ENCODE measurements around the gene CAV3.

CAV3 gene

DNA sequence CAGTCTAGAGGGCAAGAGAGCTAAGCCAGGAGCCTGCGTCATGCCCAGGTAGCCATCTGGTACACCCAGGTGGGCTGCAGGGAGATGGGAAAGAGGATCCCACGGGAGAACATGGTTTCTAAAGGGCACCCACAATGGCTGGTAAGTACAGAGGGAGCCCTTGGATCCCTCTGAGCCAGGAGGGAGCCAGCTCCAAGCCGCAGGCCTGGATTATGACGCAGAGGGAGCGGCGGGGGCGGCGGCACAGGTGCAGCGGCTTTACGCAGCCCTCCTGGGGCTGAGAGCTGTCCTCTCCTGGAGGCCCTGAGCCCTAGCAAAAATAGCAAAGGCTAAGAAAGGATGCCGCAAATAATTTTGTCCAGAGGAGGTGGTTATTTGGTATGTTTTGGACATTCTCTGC, 2.8 kb downstream of the CAV3 start:
- no peak for DNase-seq

DNA sequence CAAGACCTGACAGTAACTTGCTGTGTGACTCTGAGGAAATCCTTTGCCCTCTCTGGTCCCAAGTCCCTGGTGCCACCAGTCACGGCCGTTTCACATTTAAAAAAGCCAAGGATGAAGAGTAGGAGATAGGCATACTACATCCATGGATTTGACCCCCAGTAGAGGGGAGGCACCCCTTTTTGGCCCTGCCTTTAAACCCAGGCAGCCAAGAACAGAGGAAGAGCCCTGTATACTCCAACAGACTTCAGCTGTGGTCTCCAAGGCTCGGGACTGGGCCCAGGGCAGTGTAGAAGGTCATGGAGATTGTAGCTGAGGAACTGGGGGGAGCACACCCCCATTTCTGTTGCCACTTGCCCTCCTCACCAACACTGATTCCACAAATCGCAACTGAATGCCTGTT, 3.7 kb downstream of the CAV3 start:
- DNase-seq = no peak

DNA sequence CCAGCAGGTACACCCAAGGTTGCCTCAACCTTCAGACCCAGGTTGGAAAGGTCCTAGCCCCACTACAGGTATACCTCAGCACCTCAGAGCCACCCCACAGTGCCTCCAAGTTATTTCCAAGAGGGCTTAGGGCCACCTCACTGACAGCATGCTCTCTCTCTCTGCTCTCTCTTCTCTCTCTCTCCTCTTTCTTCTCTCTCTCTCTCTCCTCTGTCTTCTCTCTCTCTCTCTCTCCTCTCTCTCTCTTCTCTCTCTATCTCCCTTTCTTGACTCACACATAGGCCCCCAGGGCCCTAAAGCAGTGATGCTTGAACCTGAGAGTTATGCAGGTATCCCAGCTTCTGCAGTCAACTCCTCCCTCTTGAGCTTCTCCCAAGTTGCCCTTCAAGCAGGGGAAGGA, 4.2 kb downstream of the CAV3 start:
- no peak for DNase-seq

DNA sequence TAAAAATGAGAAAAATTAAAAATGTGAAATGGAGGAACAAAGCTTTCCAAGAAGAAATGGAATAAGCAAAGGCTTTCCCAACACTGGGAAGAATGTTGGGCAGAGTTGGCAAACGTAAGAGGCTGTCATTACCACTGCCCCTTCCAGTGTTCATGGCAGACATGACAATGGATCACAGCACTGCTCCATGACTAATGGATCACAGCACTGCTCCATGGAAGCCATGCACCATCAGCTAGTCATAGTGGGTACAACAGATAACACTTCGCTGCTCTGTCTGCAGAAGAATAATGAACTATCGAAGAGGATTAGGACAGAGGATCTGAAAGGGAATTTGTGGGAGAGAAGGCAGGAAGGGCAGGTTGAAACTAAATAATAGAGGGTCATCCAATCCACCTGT, 5.0 kb downstream of the CAV3 start:
- no peak for DNase-seq

DNA sequence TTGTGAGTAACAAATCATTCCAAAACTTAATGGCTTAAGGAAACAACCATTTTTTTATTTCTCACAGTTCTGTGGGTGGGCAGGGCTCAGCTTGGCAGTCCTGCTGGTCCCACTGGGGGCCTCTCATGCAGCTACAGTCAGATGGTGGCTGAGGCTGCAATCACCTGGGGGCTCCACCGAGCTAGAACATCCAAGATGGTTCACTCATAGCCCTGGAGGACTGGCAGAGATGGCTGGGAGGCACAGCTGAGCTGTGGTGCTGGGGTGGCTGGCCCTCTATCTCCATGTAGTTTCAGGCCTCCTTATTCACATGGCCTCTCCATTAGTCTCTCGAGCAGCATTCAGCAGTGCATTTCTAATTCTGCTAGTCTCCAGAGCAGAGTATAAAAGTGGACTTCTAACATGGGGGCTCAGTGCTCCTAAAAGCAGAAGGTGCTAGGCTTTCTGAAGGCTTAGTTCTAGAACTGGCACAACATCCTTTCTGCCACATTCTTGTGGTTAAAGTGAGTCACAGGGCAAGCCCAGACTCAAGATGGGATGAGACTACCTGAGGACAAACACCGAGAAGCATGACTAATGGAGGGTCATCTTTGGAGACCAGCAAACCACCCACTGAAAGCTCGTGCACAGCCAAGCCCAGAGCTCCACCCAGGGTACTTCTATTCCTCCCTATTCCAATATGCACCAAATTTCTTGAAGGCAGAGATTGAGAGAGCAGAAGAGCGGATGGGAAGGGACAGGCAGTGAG, 6.3 kb downstream of the CAV3 start:
- DNase-seq = no peak

DNA sequence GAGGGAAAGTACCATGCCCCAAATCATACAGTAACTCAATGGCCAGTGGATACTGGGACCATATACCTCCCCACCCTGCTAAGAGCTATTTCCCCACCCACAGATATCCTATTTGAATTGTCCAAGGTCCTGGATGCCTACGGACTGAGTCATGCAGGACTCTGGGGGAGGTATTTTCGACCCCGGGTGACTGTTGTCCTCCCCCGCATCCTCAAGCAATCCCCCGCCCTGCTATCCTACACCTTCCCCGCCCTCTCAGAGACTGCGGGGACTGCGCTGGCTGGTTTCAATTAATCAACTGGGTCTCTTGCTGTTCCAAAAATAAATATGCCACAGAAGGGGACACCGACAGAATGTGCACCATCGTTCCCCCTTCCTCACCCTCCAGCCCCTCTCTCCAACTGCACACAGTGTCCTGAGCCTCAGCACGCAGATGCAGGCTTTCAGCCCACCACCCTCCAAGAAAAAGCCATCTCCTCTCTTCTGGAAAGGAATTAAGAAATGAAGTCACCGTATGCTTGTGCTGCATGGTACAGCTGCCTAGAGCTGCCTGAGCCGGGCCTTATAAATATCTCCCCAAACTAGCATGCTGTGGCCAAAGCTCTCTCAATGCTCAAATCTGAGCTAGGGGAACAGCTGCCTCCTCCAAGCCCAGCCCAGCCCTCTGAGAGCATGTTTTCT, 8.1 kb downstream of the CAV3 start:
- no peak for DNase-seq

DNA sequence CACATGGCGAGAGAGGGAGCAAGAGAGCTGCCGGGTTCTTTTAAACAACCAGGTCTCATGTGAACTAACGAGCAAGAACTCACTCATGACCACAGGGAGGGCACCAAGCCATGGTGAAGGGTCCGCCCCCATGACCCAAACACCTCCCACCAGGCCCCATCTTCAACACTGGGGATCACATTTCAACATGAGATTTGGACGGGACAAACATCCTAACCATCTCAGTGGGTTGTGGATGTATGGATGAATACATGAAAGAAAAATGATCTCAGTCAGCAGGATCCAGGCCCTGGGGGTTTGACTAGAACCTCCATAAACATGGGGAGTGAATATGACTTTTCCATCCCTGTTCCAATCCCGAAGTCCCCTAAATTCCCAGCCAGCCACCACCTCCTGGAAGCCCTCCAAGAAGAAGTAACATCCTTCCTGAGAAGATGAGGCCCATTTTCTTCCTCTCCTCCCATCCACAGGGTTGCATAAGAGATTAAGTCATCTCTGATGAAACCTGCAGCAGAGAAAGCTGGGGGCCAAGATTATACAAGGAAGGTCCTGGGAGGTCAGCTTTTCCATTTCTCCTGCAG, 9.5 kb downstream of the CAV3 start:
- no peak for DNase-seq

DNA sequence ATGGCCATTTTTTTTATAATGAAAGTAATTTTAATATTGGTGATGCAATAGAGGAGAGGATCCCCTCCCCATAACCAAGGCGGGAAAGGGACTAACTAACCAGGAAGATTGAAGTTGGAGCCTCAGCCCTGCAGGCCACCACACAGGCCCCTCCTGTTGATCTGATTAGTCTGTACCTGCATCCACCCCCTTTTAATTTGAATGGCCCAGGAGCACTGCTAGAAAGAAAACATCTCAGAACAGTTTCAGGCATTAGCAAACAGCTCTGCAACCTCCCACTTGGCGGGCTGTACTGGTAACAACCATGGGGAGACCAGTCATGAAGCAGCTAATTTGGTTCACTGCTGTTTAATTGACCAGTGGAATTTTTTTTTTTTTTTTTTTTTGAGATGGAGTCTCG, 10.3 kb downstream of the CAV3 start:
- DNase-seq = no peak

DNA sequence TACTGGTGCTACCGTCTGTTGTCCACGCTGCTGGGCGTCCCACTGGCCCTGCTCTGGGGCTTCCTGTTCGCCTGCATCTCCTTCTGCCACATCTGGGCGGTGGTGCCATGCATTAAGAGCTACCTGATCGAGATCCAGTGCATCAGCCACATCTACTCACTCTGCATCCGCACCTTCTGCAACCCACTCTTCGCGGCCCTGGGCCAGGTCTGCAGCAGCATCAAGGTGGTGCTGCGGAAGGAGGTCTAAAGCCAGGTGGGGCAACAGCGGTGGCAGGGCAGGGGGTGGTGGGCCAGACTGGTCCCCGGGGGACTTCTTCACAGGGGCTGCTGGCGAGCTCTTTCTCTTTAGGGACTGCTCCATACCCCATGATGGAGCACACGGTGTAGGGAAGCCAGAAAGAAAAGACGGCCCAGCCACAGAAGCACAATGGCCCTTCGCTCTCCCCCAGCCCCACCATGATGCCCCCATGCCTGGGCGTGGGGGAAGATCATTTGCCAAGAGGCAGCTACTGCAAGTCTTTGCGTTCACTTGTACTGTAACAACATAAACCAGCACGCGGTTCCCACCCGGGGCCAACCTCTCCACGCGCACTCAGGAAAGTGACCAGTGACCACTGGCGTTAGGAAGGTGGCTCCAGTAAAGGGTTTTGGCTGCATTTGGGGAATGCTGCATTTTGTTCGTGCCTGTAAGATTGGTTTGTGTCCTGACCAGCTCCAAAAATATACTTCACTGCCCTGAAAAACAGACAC, 12.2 kb downstream of the CAV3 start:
- DNase-seq = no peak

DNA sequence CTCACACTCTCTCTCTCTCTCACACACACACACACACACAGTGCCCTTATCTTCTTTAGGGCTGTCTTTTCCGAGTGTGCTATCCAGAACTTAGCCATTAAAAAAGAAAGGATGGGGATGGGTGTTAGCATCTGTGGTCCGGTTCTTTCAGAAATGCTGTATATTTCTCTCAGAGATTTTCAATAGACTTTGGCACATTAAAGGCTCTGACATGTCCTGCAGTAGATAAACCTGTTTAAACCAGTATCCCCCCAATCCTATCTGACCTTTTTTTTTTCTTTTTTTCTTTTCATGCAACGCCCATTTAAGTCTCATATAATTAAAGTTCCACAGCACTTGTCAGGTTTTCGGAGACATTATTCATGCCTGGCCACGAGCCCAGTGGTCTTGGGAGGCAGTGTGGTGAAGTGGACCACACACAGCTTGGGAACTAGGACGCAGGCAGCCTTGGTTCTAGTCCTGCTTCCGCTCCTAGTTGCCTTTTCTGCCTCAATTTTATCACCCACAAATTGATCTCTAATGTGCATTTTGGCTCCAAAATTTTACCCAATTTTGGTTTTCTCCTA, 13.3 kb downstream of the CAV3 start:
- no peak for DNase-seq

DNA sequence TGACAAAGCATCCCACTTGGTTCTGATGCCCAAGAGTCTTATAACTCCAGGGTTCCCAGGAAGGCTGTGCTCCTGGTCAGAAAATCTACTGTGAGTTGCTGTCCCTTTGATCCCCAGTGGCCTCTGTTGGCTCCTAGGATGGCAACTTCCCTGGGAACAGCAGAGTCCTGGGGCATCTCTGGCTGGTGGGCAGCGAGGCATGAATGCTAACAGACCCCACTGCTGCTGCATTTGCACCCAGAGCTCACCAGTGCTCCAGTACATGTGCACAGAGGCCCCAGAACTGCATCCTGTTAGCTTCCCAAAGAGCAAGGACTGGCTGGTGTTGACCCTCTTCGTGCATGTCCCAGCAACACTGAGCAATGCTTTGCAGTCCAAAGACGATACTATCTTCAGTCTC, 15.7 kb downstream of the CAV3 start:
- no peak for DNase-seq

DNA sequence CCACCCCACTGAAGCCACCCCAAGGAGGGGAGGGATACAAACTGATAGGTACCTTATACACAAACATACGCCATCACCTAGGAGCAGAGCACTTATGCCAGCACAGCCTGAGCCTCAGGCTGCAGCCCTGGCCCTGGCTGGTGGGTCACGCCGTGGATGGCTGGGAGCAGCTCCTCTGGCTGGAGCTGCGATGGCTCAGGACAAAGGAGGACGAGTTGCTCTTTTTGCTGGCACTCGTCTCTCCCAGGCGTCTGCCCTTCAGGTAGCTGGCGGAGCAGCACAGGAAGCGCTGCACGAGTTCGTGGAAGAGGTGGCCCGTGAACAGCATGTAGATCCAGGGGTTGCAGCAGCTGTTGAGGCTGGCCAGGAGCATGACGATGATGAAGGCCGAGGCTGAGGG, 19.2 kb downstream of the CAV3 start:
- DNase-seq = no peak

DNA sequence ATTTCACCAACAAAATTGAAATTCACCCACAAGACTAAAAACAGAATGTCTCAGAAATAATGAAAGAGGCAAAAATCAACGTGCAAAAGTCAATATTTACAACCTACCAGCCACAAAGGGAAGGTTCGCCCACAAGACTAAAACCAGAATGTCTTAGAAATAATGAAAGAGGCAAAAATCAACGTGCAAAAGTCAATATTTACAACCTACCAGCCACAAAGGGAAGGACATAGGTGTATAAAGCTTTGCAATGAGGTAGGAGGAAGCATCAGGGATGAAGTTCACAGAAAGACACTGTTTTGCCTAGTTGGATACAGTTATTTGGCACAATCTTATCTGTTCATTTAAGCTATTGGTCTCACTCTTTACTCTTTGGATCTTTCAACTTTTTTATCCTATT, 21.5 kb downstream of the CAV3 start:
- no peak for DNase-seq

DNA sequence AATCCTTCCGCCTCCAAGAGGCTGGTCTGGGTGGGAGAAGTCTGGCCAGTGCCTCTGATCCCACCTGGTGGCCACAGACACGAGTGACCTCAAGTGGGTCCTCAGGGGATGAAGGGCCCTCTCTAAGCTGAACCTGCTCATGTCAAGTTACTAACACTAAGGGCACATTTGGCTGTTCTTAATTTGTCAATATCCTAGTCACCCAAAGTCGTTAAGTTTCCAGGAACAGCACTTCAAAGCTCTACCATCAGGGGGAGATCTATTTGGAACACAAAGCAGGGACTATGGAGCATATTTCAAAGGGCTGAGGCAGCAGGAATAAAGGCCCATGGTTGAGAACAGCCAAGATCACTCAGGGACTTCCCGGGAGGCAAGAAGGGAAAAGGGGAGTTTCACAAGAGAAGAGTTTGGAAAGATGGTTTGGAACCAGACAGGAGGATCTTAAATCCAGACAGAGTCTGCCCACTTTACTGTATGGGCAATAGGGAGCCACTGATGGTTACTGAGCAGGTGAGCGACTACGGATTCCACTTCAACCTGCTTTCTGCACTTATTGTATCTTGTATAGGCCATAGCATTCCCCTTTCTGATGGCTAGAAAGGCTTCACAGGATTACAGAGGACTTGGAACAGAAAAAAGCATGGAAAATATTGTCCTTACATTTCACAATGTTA, 22.1 kb downstream of the CAV3 start:
- DNase-seq = no peak

DNA sequence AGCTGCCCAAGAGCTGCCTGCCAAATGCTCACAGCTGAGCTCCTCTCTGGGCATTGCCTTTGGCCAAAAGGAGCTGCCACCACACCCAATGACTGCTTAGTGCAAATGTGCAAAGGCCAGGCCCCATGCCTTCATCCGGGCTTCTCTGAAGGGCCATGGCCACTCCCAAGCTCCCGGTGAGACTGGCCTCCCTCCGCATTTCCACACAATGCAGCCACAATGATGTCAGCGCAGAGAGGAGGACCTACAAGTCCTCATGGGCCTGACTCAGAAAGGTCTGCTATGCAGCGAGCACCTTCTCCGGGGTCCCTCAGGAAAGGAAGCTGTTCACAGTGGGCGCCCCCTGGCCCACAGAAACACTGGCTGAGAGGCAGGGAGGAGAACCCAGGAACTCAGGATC, 23.1 kb downstream of the CAV3 start:
- DNase-seq = no peak

DNA sequence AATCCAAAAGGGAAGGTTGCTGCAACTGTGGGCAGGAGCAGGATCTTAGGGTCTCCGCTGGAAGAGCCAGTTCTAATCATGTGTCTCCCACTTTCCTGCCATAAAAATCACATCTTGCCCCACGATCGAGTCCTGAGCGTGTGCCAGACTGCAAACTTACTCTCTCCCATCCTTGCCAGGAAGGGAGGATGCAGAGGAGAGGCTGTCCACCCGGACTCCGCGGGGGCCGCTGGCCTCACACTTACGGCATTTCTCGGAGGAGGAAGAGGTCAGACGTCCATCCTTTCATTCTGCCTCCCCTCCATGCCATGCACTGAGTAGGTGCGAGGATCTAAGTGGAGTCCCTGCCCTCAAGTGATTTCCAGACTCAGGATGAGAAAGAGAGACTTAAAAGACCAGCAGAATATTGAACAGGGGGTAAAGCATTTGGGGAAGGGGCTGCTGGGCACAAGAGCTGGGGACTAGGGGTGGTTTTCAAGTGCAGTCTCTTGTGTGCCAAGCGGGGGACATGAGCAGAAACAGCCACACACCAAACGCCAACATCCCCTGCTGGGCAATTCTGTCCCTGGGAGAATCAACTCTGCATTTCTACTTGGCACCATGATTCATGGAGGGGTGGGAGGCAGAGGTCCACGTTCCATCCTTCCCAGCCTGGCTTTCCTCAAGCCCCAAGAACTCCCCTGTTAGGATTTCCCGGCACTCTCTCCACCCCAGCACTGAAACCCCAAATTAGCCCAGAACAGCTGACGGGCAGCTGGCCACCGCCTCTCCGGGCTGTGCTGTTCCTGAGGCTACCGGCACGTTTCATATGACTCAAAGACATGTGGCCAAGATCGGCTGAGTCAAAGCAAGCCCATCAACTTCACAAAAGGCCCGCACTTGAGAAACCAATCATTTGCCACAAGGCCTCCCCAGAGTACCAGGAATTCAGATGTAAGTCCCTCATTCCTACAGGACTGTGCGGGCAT, 24.2 kb downstream of the CAV3 start:
- DNase-seq = no peak

DNA sequence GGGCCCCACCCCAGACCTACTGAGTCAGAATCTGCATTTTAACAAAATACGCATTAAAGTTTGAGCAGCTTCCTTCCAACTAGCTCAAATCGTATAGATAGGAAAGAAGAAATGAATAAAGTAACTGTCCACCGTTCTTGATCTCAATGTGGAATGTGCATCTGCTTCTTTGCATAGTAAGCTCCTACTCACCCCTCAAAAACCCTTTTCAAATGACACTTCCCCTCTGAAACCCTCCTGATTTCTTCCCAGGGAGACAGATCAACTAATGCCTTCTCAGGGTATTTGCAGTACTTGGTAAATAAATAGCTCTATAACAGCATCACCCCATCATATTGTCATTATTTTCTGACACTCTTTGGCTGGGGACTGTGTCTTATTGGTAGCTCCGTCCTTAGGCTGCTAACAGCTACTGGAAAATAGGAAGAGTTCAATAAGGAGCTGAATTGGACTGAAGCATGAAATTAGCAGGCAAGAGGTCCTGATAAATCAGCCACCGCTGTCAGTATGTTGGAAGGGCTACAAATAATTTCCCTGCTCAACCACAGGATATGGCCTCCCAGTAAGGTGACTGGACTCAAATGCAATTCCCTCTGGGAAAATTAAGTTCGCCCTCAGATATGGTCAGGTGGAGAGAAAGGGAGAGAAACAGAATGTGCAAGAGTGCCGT, 25.6 kb downstream of the CAV3 start:
- no peak for DNase-seq

DNA sequence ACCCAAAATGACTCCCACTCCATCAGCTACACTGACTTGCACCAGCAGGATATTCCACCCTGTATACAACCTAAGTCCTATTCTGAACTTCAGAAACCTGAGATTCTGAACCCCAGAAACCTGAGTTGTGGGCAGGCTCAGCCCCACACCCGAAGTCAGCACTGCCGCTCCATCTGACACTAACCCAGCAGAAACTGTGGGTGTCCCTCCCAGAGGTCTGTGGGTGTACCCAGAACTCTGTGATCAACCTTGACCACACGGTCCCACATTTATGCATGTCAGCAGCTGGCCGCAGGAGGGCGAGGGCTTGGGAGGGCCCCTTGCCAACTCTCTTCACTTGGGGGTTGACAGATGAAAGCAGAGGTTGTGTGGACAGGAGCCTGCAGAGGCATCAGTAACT, 26.5 kb downstream of the CAV3 start:
- no peak for DNase-seq

DNA sequence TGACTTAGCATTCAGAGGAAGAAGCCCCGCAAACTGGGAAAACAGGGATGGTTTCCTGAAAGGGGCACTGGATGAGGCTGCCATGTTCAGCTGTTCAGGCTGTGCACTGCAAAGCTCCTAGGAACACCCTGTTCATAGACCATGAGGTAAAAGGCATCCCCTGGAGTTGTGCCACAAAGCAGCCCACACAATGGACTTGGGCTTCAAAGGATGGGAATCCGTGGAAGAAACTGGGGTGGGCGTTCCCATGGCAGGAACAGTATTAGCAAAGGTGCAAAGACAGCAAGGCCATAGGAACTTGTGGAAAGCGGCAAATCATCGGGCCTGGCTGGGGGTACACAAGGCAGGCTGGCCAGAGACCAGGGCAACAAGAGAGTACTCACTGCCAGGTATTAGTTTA, 26.9 kb downstream of the CAV3 start:
- no peak for DNase-seq

DNA sequence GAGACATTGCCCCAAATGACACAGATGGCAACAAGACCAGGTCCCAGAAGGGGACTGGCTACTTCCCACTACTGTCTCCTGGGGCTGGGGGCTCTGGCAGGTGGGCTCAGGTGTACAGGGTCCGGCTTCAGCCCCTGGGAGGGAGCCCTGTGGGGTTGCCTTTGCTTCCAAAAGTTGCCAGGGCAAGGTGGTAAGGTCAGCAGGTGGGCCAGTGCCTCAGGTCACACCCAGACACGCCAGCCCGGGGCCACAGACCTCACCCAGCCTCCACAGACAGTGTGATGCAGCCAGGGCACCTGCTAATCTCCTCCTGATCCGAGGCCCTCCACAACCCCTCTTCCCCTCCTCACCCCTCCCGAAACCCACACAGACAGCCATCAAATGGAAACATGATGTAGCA, 28.3 kb downstream of the CAV3 start:
- DNase-seq = no peak

Measured in NCI-H510A (cell line).